SIG-M5 (cell line): ENCODE results near the gene ABCC3.
"Not testable (repeated sequence)": the region's sequence is repeated elsewhere in the genome, so short reads cannot be mapped to it uniquely, and the experiment has no call there.

Experiments
- DNase-seq: peaks from one replicate; lab custom pipeline; 2025; lab: John Stamatoyannopoulos, UW

ABCC3 gene

GRCh38 chr17:50707289-50708049 is 72.8 kb downstream of the ABCC3 start, which contains the start of gene ANKRD40:
TSS of gene ANKRD40 (minus strand) at chr17:50707914. CDS start at chr17:50707654, 260 bp downstream.
- DNase-seq = peak; percentile 81

GRCh38 chr17:50708050-50709000 is 73.6 kb downstream of the ABCC3 start:
- no peak for DNase-seq

GRCh38 chr17:50709053-50709452 is 74.4 kb downstream of the ABCC3 start:
- not testable (repeated sequence) for DNase-seq

GRCh38 chr17:50710025-50710424 is 75.3 kb downstream of the ABCC3 start:
- DNase-seq = no peak

GRCh38 chr17:50710650-50711049 is 76.0 kb downstream of the ABCC3 start:
- DNase-seq = no peak

- no peak for DNase-seq
These were observed 78.0 kb downstream of the ABCC3 start for GRCh38 chr17:50712641-50713040.

- no peak for DNase-seq
These were observed 80.8 kb downstream of the ABCC3 start for GRCh38 chr17:50715471-50715870.

GRCh38 chr17:50719144-50719923 is 84.7 kb downstream of the ABCC3 start, which contains the start of gene LUC7L3:
TSS of gene LUC7L3 (plus strand) at chr17:50719603. CDS start at chr17:50719733, 130 bp downstream.
- DNase-seq = peak; percentile 37

GRCh38 chr17:50719924-50720794 is 85.5 kb downstream of the ABCC3 start:
- no peak for DNase-seq

GRCh38 chr17:50721194-50722010 is 86.7 kb downstream of the ABCC3 start:
- no peak for DNase-seq

- no peak for DNase-seq
These were observed 88.1 kb downstream of the ABCC3 start for GRCh38 chr17:50722746-50723145.

- not testable (repeated sequence) for DNase-seq
These were observed 89.9 kb downstream of the ABCC3 start for GRCh38 chr17:50724622-50725021.

GRCh38 chr17:50725769-50726655 is 91.3 kb downstream of the ABCC3 start:
- no peak for DNase-seq

GRCh38 chr17:50728112-50728429 is 93.4 kb downstream of the ABCC3 start:
- DNase-seq = no peak

- DNase-seq = no peak
These were observed 94.4 kb downstream of the ABCC3 start for GRCh38 chr17:50728881-50729765.

- DNase-seq = no peak
These were observed 97.1 kb downstream of the ABCC3 start for GRCh38 chr17:50731575-50732460.

GRCh38 chr17:50735287-50735686 is 100.6 kb downstream of the ABCC3 start:
- DNase-seq = no peak
